ENCODE results near the gene TBL1X. TPM values are rescaled to one million over a fixed set of nuclear protein-coding genes. Genes with fewer than 3 reads are reported as not detected.

The TBL1X gene
- total and polyA plus RNA-seq, 2 of the 13 experiments (the other 11 are each of a cell fraction or from before 2014, with no cell fraction given), result 17.6 to 19.9 TPM

GRCh38 chrX:9431281-9431680 lies 33.6 kb upstream of the TBL1X start:
- DNase-seq (ENCODE audit: low spot score), result no peak
- H3K4me1 ChIP-seq (ENCODE audit: insufficient read depth, low read length), result no peaks in the 10 kb centered on the region
- no peaks in the 10 kb centered on the region for H3K9me3 ChIP-seq (ENCODE audit: low read length)
- intact Hi-C loops (cut with micrococcal nuclease; ENCODE audit: unreplicated experiment), result no loop called here
- H3K9ac ChIP-seq (ENCODE audit: insufficient read depth, low read depth, low read length), result no peak overlapping the region
- no peak for ATAC-seq
- no peak overlapping the region for H3K4me2 ChIP-seq (ENCODE audit: low read depth, low read length)
- H4K20me1 ChIP-seq (ENCODE audit: insufficient read depth, low read length), result no peaks in the 10 kb centered on the region
- no peaks in the 10 kb centered on the region for H3K79me2 ChIP-seq (ENCODE audit: insufficient read depth, low read length)
- no peak overlapping the region for H2AFZ ChIP-seq (ENCODE audit: low read length)
- BruUV-seq (replicated peaks), result no TSS peak
- no peak overlapping the region for H3K27ac ChIP-seq (ENCODE audit: extremely low read length, insufficient read depth, low read length)
- no peaks in the 10 kb centered on the region for H3K27me3 ChIP-seq (ENCODE audit: control insufficient read depth in 1 of 2, insufficient read depth in 2 of 2, low read length in 2 of 2)
- H3K36me3 ChIP-seq (replicated peaks in 1 of 2; ENCODE audit: control insufficient read depth in 1 of 2, insufficient read depth in 2 of 2, low read length in 2 of 2), result no peaks in the 10 kb centered on the region
- in situ Hi-C loops (cut with HindIII; ENCODE audit: extremely low pct_ligation_motif_present, low pct_unique_long_range_greater_than_20kb), result no loop called here
- no peak overlapping the region for H3K4me3 ChIP-seq (replicated peaks in 1 of 3; ENCODE audit: insufficient read depth in 1 of 3, low read depth in 2 of 3, low read length in 3 of 3)
- WGBS (ENCODE audit: low lambda C conversion rate), result 25% methylated on average over 4 of the region's 4 CpGs
- FAIRE-seq, result no peak
- ChIA-PET CTCF (ENCODE audit: low intra/inter-chr PET ratio, low total read pairs) (no interaction called here), POLR2A (no interaction called here)
- TF ChIP-seq BATF2 (CRISPR knock-in tag; IDR thresholded peaks at IDR 0.05) (no peak), SMC3 (IDR thresholded peaks at IDR 0.05; ENCODE audit: low read length) (no peak), MTA3 (CRISPR knock-in tag; IDR thresholded peaks at IDR 0.05) (no peak), NFYB (CRISPR knock-in tag; IDR thresholded peaks at IDR 0.05) (no peak), NFAT5 (CRISPR knock-in tag; IDR thresholded peaks at IDR 0.05) (no peak), ZNF703 (CRISPR knock-in tag; IDR thresholded peaks at IDR 0.05; ENCODE audit: borderline replicate concordance) (no peak), ZNF441 (CRISPR knock-in tag; IDR thresholded peaks at IDR 0.05; ENCODE audit: borderline replicate concordance) (no peak), ZNF331 (CRISPR knock-in tag; IDR thresholded peaks at IDR 0.05) (no peak), BRCA1 (CRISPR knock-in tag; IDR thresholded peaks at IDR 0.05) (no peak), ZNF318 (CRISPR knock-in tag; IDR thresholded peaks at IDR 0.05) (no peak), KAT2B (IDR thresholded peaks at IDR 0.05; ENCODE audit: borderline replicate concordance, low read depth, low read length) (no peak), ADNP (CRISPR knock-in tag; IDR thresholded peaks at IDR 0.05) (no peak)
